SHP77 (cell line): ENCODE data around the gene RGS14.
A peak's percentile ranks its signal among the peaks of the same experiment; 100 is the strongest.
"Not testable (repeated sequence)": the region's sequence is repeated elsewhere in the genome, so short reads cannot be mapped to it uniquely, and the experiment has no call there.

Experiments used
- DNase-seq, 2 experiments: peaks; one replicate each; lab custom pipeline; 2025; lab: John Stamatoyannopoulos, UW

RGS14 gene

DNA sequence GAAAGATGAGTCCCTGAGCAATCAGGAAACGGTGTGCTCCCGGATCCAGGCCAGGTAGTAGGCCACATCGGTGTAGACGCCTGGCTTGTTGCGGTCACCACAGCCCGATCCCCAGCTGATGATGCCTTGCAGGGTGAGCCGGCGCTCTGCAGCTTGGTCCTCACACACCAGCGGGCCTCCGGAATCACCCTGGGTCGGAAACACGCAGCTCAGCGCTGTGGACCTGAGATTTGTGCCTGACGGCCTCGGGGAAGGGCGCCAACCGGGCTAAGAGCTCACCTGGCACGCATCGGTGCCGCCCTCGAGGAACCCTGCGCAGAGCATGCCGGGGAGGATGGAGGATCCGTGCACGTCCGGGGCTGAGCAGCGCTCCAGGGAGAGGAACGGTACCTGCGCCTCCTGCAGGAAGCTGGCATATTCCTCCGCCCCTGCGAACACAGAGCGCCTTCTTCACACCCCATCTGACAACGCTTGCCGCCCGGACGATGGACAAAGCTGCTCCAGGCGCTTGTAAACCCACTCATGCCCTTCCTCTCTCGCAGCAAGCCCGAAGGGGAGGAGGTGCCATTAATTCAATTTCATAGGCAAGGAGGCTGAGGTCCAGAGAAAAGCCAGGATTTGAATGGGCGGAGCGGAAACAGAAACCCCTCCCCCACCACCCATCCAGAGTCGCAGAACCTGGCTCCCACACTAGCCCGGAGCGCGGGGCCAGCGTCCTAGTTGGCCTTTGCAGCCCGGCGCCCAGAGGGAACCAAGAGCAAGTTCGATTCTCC, 44.7 kb downstream of the RGS14 start:
- DNase-seq = peak; percentile 89 to 95

DNA sequence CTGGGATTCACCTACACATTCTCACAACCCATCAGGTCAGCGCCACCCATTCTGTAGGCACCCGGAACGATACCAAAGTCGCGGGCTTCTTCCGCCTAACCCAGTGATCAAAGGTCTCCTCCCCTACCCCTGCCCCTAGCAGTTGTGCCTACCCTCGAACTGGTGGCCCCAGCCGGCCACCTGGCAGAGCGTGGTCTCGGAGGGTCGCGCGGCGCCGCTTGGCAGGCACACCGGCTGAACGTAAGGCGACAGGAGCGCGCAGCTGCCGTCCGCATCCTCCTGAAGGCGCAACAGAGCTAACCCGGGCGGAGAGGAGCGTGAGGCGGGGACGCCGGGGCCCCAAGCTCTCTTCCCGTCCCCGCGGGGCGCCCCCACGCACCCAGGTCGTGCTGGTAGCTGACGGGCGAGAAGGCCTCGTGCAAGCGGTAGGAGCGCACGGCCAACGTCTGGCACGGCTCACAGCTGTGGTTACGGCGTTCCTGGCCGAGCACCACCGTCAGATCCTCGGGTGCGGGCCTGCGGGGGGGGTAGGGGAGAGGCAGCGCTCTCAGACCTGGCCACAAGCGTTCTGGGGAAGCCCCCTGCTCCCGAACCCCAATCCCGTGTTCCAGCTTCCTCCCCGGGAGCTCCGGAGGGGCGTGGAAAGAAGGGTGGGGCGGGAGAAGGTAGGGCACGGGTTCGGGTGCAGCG, 45.5 kb downstream of the RGS14 start:
- peak in 1 of 2 experiments; percentile 49 for DNase-seq

DNA sequence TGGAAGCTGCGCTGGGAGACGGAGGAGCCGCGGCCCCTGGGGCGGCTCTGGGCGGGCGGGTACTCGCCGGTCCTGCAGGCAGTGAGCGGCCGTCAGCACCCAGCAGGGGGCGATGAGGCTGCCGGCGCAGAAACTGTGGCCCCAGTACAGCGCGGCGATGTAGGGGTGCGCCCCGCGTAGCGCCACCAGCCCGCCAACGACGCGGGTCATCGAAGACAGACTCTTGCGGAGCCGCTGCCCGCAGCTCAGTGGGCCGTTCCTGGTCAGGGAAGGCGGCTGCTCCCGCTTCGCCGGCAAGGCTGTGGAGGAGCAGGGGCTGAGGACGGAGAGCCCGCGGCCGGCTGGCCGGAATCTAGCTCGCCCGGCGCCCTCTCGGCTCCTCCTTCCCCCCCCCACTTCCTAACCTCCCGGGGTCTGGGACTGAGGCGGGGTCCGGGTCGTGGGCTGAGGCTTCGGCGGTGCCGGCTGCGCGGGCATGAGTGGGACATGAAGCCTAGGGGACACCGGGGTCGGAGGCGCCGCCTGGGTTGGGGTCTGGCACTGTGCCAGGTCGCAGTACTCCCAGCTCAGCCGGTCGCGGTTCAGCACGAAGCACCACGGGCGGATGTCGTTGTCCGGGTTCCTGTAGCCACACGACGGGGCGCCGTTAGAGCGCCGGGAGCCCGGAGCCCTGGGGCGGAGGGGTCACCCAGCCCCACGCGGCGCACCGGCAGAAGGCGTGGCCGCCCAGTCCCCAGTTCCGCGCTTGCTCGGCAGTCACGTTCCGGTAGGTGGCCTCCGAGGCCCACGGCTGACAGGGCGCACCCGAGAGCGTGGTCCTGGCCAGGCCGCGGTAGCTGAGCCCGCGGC, 46.3 kb downstream of the RGS14 start:
- peak; percentile 56 to 78 for DNase-seq

DNA sequence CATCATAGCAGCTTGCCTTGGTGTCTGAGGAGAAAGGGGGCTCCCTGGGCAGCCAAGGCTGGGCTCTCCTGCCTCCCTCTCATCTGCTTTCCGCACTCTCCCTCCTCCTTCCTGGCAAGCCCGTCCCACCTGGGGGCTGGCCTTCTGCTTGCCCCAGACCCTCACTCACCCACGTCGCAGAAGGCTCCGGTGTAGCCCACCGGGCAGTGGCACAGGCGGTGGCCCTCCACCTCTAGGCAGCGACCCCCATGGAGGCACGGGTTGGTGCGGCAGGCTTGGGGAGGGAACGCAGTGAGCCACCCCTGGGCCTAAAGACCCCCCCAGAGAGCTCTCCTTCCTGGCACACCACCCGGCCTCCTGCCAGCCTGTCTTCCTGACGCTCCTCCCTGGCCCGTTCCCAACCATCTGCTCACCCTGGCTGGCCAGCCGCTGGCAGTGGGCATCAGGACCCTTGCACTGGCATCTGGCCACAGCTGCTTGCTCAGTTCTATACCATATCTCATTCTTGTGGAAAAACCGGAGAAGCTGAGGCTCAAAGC, 47.0 kb downstream of the RGS14 start:
- peak in 1 of 2 experiments; percentile 29 for DNase-seq

DNA sequence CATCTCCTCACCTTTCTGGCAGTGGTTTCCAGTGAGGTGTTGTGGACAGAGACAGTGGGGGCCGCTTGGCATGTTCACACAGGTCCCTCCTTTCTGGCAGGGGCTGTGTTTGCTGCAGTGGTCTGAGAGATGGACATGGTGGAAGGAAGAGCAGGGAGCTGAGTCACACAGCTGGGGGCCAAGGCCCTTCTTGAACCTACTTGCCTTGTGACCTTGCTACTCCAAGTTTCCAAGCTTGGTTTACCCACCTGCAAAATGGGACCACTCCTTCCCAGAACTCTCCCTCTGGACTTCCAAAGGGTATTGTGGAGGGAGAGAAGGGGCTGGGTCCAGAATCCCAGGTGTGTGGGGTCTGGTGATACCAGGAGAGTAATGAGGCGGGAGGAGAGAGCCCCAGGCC, 47.6 kb downstream of the RGS14 start:
- no peak for DNase-seq

DNA sequence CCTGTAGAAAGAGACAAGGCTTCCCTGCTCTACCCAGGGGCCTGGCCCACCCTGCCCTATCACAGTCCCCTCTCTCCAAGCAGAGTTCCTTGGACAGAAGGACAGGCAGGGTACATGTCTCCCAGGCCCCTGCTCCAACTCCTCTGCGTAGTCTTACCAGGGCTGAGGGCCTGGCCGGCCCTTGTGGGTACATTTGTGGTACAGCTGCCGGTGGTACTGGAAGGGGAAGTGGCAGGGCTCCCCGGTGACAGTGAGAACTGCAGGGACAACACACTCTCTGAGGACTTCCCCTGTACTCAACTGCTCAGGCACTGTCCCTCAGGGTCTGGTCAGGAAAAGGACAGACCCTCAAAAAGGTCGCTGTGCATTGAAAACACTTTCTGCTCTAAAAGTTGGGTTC, 48.1 kb downstream of the RGS14 start:
- no peak for DNase-seq

DNA sequence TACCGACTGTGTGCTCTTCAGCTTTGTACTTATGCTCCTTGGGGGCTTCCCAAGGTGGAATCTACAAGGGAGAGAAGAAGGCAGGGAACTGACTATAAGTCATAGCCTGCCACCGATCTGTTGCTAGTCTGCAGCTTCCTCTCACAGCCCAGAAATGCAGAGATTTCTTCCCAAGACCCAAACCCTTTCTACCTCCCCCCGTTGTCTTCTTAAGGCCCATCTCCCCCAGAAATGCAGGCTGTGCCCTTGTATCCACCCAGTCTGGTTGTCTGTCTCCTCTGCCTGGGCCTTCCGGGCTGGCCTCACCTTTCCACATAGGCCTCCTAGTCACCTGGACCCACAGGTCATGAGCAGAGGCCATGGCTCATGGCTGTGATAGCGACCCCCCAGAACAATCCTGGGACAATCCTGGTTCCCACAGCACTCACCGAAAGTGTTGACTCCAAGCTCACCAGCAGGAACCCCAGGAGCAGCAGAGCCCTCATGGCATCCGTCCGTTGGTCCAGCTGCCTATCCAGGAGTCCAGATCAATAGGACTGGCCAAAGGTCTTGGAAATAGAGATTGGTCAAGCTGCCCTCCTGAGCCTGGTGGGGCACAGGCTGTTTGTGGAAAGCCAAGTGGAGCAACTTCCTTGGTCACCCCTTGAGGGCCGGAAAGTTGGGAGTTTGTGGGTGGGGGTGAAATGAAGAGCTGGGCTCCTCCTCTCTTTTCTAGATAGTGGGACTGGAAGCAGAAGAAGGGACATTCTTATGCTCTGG, 51.5 kb downstream of the RGS14 start, which contains the start of gene F12:
F12 (minus strand) TSS at position 522 of the 759 bp plus-strand sequence; CDS start at position 485, 37 bp downstream.
- DNase-seq = no peak

DNA sequence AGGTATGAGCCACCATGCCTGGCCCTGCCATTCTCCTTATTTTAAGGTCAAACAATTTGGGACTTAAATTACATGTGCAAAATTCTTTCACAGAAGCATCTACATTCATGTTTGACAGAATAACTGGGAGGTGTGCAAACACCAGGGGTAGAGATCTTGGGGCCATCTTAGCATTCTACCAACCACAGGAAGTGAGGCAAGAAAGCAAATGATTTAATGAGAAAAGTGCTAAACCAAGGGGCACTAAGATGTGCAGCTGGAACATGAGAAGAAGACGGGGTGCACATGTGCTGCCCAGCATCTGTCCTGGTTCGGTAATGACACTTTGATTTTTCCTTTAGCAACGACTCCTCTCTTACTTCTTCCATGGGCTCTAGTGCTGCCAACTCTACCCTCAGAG, 52.9 kb downstream of the RGS14 start:
- no peak for DNase-seq

DNA sequence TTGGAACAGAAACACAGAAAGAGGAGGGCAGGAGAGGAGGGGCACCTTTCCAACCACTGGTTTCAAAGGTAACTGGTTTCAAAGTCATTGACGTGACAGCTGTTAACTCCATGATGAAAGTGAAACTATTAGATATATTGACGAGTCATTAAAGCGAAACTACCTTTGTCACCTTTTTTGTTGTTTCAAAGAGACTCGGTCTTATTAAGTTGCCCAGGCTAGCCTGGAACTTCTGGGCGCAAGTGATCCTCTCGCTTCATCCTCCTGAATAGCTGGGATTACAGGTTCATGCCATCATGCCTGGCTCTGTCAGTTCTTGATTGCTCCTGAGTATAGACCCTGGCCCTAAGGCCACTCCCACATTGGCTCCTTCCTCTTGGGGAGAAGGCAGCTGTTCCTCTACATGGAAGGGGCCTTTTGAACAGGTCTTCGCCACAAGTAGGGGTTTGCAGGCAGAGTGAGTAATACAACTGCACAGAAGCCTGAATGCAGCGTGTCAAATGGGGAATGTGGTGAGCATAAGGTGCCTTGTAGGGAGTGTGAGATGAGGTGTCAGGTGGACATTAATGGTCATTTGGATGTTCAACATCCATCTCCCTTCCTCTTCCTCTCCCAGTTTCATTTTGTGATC, 55.0 kb downstream of the RGS14 start:
- DNase-seq = no peak

DNA sequence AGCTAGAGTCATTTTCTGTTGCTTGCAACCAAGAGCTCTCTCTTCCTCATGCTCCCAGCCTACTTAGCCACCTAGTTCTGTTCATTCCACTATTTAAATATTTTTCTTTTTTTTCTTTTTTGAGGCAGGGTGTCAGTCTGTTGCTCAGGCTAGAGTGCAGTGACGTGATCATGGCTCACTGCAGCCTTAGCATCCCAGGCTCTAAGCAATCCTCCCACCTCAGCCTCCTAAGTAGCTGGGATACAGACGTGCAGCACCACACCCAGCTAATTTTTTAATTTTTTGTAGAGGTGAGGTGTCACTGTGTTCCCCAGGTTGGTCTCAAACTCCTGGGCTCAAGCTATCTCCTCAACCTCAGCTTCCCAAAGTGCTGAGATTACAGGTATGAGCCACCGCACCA, 56.8 kb downstream of the RGS14 start:
- no peak for DNase-seq

DNA sequence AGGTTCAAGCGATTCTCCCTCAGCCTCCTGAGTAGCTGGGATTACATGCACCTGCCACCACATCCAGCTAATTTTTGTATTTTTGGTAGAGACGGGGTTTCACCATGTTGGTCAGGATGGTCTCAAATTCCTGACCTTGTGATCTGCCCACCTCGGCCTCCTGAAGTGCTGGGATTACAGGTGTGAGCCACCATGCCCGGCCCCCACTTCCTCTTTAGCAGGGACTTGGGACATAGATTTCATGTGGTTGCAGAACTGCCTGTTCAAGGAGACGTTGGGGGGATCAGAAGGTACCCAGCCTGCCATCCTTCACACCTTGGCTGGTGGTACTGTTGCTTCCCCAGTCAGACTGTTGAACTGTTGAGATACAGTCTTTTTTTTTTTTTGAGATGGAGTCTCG, 59.4 kb downstream of the RGS14 start:
- not testable (repeated sequence) for DNase-seq

DNA sequence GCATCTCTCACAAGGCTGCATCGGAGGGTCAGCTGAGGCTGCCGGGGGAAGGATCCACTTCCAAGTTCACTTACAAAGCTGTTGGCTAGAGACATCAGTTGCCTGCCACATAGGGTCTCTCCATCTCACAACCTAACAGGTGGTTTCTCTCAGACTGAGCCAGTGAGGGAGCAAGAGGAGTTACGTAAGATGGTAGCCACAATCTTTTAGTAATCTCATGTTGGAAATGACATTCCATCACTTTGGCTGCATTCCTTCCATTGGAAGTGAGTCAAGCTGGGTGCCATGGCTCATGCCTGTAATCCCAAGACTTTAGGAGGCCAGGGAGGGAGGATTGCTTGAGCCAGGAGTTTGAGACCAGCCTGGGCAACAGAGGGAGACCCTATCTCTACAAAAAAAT, 61.3 kb downstream of the RGS14 start:
- no peak for DNase-seq

DNA sequence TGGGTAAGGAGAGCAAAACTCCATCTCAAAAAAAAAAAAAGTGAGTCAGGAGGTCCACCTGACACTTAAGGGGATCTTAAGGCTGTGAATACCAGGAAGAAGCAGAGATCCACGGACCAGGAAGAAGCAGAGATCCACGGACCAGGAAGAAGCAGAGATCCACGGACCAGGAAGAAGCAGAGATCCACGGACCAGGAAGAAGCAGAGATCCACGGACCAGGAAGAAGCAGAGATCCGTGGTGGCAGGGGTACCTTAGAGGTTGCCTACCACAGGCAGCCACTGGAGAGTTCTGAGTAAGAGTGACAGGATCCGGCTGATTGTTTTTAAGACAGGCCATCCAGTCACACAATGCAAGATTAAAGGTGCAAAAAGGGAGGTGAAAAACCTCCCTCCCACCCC, 62.7 kb downstream of the RGS14 start:
- DNase-seq = not testable (repeated sequence)

DNA sequence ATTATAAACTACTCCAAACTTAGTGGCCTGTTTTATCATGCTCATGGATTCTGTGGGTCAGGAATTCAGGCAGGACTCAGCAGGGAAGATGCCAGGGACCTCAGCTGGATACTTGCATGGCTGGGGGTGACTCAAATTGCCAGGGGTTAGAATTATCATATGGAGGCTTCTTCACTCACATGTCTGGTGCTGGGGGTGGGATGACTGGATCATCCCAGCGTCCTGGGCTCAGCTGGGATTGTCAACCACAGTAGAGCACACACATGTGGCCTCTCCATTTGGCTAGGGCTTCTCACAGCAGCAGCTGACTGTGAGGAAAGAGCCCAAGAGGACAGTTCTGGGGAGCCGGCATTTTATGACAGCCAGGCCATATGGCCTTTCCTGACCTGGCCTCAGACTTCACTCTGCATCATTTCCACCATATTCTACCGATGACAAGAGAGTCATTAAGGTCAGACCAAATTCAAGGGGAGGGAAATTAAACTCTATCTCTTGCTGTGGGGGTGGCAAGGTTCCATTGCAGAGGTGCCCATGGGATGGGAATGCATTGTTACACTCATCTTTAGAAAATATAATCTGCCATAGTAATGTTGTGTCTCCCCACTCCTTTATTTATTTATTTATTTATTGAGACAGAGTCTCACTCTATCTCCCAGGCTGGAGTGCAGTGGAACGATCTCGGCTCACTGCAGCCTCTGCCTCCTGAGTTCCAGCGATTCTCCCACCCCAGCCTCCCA, 63.5 kb downstream of the RGS14 start:
- no peak for DNase-seq
